HT-29 (cell line): ENCODE data around the gene TBC1D9B. TPM values are rescaled to one million over a fixed set of nuclear protein-coding genes. Genes with fewer than 3 reads are reported as not detected.

Experiments used
- DNase-seq: peaks from one replicate; pipeline ENCODE4 v3.0.0-alpha.2; 2015; ENCODE audit warnings: low spot score
- total RNA-seq: library from RNA; depleted of rRNA; stranded (reverse); fragments of >200 nt; shearing (Covaris generic); gene quantifications from 2 replicates; pipeline ENCODE4 v1.2.3, GENCODE V29; 2014

Gene TBC1D9B
- total RNA-seq, 1 experiment from 2014 or later = 59.9 TPM

DNA sequence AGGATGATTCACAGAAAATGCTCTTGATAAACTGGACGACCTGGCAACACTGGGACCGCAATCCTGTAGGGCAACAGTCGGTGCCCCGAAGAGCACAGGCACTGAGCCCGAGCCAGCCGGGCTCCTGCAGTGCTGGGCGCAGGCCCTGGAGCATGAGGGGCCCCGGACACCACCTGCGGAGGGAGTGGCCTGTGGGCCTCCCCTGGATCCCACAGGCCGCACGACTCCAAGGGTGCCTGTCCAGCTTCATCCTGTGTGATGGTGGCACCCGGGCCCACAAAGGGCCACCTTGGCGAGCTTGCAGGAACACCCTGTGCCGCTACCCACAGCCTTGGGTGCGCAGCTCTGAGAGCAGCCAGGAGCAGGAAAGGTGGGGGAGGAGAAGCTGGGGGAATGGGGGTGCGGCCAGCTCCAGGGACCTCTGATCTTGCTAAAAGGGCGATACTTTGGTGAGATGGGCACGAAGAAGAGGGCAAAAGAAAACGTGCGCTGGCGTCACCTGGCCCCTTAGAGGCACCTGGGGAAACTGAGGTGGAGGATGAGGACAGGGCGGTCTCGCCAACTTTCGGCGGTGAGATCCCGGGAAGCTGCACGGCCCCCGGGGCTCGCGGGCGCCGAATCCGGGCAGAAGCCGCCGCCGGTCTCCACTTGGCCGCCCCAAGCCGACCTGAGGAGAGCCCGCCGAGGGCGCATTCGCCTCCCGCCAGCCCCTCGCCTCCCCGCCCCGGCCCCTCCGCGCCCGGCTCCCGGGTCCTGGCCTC is 722 bp downstream of the TBC1D9B start:
- DNase-seq = peak; percentile 58

DNA sequence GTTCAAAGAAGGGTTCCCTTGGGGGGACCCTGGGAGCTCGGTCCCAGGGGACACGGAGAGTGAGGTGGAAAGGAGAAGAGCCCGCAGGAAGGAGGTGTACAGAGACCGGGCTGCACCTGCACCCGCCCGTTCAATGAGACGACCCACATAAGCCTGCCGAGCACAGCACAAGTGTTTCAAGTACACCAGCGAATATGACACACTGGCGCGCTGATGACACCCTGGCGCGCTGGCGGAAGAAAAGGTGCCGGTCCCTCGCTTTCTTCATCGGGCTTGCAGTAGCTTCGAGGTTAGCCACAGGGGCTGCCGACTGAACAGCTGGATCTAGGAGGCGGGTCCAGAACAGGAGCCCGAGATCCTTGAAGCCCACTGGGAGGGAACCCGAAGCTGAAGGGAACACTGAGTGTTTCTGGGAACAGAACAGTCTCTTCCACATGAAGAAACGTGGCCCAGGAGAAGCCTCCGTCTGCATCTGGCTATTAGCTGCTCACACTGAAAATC is 1.4 kb downstream of the TBC1D9B start:
- no peak for DNase-seq

DNA sequence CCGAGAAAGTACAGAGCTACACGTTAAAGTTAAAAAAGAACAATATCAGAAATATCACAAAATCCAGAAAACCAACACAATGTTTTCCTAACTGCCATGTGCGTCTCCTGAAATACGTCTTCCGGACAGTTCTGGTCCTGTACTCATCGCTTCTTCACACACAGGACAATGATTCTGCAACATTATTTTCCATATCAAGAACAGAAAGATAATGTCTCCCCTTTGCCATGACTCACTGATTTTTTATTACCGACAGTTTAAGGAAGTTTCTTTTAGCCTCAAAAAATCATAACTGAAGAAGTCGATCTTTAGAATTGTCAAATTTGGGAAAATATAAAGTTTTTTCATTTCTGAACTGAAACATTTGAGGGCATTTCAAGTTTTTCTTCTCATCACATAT is 2.5 kb downstream of the TBC1D9B start:
- DNase-seq = no peak

DNA sequence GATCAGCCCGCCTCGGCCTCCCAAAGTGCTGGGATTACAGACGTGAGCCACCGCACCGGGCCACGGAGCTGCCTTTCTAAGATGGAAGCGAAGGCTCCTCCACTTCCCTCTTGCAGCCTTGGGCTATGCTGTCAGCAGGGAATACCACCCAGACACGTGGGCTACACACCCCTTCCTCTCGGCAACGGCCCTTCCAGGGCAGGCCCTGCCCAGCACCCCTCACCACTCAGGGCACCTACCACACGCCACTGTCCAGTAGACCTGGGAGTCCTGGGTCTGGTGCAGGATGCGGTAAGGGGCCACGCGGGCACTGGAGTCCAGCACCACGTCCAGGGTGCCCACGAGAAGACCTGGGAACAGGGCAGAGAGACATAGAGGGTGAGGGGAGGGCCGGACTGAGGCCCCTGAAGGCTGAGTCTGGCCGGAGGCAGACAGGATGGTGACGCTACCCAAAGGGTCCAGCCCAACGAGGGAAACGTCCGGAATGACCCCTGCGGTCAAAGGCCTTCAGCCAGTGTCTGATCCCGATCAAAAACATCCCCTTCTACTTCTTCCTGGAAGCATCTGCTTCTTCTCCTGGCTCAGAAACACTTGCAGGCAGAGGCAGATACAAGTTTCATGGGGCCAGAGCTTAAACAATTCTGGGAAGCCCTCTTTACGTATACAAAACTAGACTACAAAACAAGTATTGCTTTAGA is 3.1 kb downstream of the TBC1D9B start:
- no peak for DNase-seq

DNA sequence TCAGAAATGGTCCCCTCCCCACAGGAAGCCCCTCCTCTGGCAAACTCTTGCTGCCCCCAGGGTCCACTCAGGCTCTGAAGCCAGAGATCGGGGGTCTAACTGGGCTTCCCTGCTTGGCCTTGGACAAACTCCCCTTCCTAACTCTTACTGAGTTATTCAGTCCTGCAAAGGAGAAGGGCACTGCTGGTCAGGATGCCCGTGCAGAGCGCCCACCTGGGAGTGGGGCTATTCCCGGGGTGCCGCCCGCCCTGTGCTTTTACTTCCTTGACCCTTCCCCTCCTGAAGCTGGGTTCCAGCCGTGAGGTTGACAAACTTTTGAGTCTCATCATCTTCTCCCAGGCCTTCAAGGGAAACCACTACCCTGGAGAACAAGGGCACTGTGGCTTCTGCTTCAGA is 4.9 kb downstream of the TBC1D9B start:
- DNase-seq = no peak

DNA sequence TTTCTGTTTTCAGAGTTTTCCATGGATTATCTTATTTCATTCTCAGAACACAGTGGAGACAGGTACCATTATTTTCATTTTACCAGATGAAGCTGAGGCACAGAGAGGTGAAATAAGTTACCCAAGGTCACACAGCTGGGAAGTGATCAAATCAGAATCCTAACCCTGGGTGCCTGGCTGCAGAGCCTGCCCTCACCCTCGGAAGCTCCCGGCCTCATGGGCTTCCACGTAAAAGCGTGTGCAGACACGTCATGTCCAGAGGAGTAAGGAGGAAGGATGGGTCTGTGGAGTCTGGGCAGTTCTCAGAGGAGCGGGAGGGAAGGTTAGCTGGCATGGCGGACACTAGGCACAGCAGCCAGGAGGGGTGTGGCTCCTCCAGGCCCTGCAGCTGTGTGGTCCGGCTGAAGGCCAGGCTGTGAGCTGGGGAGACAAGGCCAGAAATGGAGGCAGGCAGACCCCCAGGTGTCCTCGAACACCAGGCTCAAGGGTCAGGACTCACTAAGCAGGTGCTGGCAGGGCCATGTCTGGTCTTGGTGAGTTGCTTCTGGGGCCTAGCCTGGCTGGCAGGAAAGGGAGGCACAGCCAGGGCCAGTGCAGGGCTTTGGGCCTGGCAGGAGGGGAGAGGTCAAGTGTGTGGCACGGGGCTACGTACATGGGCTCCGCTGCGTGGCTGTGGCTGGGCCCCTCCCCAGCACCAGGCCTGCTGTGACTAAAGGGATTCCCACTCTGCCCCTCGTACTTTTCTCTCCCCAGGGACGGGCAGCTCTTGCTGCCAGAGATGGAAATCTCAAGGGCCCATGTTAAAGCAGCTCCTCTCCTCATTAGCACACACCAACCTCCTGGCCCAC is 5.6 kb downstream of the TBC1D9B start:
- no peak for DNase-seq

DNA sequence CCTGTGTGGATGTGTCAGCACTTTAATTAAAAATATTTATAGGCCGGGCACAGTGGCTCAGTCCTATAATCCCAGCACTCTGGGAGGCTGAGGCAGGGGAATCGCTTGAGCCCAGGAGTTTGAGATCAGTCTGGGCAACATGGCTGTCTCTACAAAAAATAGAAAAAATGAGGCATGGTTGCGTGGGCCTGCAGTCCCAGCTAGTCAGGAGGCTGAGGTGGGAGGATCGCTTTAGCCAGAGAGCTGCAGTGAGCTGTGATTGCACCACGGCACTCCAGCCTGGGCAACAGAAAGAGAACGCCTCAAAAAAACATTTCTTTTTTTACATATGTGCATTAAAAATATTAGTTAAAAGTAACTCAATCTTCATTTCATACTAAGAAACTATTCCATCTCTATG is 6.2 kb downstream of the TBC1D9B start:
- DNase-seq = no peak

DNA sequence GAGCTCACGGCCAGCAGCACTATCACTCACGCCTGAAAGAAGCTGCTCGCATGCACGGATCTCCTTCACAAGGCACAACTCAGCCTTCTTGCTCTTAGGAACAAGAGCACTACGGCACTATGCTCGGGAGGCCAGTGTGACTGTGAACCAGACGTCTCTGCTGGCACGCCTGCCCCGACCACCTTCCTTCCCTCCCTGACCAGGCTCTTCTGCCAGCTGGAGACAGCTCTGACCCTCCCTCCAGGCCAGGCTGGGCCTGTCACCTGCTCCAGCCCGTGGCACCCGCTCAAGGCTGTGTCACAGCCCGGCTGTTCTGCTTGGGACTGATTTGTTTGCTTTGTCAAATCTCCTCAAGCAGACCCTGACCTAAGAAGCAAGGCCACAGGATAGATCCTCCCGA is 7.0 kb downstream of the TBC1D9B start:
- DNase-seq = no peak

DNA sequence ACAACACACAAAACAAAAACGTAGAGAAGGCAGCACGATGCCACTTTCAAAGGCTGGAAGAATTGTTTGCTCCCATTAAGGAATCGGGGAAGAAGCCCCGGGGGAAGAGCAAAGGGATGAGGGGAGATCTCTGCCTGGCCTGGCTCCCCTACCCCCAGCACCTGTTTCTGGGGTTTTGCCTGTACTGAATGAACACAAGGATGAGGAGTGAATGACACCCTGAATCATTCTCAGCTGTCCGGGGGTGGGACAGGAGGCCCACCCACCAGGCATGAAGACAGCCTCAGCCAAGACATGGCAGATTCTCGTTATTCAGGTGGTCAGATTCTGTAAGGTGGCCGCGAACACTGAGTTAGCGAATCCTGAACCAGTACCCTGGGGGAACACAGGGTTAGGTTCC is 7.5 kb downstream of the TBC1D9B start:
- DNase-seq = no peak

DNA sequence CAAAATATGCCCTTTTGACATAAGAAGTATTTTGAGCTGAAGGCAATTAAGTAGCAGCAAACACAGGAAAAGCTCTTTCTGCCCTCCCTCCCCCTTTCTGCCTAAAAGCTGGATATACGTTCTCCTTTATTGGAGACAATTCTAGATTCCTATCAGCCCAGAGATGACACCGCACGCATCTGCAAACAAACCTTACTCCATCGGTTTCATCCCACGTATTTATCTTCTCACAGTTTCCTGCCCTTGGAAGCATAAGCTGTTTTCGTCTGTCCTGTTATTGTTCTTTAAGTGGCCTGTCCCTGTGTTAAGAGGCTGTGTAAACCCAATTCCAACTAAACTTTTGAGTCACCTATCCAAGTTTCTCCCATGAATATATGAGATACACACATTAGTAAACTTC is 11.8 kb downstream of the TBC1D9B start:
- no peak for DNase-seq

DNA sequence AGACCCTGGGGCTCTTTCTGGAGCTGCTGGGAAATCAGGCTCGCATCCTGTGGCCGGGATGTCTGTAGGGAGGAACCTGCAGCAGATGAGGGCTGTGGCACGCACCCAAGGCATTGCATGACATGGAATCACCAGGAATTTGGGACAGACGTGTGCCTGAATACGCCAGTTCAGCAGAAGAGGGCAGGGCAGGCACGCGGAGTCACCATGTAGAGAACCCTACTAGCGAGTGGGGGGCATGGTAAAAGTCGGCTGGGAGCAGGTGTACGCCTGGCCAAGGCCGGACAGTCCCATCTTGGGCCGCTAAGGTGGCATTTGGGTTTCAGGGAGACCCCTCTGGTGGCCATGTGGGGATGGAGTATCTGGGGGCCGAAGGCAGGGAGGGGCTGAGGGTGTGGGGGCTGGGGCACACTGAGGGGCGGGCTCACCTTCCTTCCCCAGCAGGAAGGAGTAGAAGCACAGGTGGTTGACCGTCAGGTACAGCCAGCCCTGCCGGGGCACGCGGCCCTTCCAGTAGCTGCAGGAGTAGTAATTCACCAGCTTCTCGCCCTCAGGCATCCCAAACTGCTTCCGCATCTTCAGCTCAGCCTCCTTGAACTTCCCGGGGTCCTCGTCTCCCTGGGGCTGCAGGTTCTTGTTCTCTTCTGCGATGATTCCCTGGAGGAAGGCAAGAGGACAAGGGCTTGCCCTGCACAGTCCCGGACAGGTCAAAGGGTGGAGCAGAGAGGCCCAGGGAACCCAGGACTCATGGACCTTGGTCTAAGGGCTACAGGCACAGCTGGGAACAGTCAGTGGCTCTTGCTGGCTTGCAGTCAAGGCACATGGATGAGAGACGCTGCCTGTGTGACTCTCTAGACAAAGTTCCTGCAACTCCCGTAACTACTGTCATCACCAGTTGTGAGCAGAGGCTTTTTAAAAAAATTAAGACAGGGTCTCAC is 13.5 kb downstream of the TBC1D9B start:
- no peak for DNase-seq

DNA sequence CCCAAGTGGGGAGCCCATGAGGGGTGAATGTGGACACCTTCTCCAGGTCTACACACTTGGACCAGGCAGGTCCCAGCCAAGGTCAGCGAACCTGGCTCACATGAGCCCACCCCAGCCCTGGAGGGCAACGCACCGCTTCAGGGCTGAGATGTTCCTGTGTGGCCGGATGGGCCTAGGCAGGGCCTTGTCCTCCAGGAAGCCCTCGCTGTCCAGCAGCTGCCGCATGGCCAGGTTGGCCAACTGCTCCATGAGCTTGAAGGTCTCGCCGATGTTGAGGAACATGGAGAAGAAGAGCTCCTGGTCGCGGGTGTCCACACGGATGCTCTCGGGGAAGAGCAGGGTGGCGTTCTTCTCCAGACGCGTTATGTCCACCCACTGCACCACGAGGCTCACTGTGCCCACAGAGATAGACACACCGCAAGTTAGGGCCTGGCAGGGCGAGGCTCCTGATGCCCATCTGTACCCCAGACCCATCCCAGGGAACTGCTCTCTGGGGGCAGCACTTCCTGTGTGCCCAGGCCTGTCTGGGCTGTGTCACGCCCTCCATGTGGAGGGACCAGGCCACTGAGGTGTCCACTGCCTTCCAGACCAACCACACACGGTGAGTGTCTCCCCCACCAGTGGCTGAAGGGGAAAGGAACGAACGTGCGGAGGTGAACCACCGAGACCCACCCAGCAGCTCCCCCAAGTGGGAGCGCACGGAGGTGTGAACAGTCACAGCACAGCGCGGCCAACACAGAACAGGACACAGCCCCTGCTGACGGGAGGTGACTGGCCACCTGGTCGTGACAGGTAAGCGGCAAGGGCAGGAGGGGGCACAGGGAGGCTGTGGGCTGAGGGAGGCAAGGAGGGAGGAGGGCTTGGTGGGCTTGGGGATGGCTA is 14.4 kb downstream of the TBC1D9B start:
- no peak for DNase-seq

DNA sequence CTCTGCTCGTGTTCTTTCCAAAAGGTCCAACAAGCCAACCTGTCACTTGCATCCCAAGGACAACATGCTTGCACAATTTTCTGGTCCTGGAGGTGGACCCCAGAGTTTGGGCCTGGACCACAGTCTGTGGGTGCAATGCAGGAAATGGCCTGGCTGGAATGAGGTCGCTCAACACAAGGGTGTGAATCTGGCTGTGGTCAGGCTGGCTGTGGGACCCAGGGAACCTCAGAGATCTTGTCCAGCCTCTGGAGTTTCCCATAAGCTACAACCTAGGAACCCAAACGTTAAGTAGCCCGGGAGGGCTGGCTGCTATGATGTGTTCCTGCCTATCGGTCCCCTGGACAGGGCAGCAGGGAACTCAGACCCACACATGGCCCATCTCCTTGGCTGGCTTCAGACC is 15.4 kb downstream of the TBC1D9B start:
- DNase-seq = no peak

DNA sequence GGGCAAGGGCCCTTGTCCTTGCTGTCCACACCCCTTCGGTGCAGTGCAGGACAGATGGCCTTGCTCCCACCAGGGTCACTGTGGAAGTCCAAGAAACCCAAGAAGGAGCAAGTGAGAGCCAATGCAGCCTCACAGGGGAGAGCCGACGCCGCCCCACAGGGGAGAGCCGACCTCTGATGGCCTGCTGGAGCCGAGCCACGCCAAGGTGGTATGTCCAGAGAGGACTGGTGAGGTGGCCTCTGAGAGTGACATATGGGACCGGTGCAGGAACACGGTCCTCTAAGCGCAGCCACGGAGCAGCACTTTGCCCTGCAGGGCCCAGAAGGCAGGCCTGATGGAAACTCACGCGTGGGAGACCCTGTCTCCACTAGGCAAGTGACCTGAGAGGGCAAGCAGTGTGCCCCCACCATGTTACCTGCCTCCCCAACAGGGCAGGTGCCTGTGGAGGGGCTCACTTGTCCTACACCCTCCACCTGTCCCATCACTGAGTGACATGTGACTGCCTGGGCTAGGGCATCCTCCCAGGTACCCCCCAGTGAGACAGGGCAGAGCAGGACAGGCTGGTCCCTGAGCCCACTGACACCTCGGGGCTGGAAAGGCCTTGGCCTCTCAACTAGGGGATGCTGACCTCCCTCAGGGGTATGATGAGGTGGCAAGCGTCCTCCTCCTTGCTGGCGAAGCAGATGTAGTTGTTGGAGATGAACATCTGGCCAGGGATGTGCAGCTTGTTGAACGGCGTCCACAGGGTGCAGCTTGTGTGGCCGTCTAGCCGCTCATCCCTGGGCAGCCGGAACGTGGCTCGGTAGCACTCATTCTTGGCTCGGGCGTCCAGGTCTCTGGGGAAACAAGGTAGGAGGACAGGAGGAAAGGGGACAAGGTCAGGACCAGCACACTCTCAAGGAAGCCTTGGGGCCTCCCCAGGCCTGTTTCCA is 16.7 kb downstream of the TBC1D9B start:
- no peak for DNase-seq

DNA sequence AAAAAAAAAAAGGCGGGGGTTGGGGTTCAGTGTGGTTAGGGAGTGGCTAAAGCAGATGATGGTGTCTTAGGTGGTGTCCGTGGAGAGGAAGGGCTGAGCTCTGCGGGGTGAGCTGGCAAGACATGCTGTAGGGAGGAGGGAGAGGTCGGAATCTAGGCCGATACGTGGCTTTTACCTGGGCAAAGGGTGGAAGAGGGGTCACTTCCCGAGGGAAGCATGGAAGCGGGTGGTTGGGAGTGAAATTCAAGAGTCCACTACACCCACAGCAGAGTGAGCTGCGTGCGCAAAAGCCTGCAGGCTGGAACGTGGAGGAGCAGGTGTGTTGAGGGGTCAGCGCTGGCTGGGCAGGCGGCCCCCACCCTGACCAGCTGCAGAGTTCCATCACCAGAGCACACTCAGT is 17.8 kb downstream of the TBC1D9B start:
- DNase-seq = no peak

DNA sequence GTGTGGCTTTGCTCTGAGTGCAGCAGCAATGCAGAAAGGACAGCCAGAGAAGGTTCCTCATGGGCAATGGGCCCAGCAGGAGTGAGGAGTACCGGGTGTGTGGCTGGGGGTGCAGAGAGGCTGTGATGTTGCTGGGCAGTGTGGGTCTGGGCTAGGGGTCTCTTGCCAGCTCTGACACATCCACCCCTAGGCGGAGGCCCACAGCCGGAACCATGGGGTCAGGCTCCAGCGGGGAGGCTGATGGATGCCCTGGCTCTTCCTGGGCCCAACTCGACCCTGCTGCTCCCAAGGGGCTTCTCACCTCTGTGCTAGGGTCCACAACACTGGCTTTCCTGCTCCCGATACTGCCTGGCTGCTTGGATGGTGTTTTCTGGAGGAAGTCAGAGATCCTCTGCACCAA is 19.9 kb downstream of the TBC1D9B start:
- DNase-seq = no peak

DNA sequence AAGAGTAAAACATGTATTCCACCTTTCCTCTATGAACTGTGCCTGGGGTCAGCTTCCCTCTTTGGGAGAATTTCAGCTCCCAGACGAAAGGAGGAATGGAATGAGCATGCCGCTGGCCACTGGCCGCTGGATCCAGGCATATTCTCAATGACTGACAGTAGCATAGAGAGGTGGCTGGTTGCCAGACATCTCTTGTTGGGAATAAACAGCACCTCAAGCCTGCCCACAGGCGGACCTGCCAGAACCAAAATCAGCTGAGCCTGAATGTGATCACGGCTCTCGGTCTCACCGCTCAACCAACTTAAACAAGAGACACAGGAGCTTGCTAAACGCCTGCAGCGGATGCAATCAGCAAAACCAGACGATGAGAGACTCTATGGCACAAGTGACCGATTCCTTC is 20.6 kb downstream of the TBC1D9B start:
- no peak for DNase-seq

DNA sequence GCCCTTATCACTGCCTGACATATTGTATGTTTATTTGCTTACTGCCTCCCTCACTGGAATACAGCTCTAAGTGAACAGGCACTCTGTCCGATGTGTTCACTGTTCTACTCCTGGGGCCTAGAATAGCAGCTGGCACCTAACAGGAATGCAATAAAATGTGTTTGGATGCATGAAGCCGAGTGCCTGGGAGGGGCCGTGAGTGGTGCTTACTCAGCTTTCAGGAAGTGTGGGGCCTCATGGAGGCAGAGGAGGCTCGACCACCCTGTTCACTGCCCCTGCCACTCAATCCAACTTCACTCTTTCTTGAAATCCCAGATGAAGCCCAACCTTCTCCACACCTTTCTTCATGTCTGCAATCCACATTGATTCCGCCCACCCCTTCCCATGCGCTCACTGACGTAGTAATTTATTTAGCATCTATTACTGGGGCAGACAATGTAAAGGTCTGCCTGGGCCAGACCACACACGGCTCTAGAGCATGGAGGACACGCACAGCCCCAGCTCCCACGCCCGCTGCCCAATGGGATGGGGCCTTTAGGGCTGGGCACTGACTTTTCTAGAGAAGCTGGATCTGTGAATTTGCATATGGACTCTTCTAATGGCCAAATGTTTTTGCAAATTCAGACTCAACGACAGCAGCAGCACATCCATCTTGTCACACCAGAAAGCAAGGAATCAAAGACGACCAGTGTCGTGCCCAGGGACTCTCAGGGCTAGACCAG is 21.3 kb downstream of the TBC1D9B start:
- no peak for DNase-seq
